ENCODE measurements around the gene ZNF420. TPM values are rescaled to one million over a fixed set of nuclear protein-coding genes. Genes with fewer than 3 reads are reported as not detected.

The ZNF420 gene
- total RNA-seq (2021; fragmentation: NEBNext Ultra II Directional; extraction: Animal tissue kit (Norgen Biotek cat#: 25700)): 8.8 and 10.5 TPM in 2 replicates
- 1.1 and 1.7 TPM in 2 replicates for polyA plus RNA-seq (2011; rRNA removed)
- 2.9 TPM for polyA plus RNA-seq (2011; cell fraction: cytosol; rRNA removed)
- polyA plus RNA-seq (2011; cell fraction: nucleus; rRNA removed): 1.8 TPM
- 3.8 to 4.8 TPM (median 4.3 TPM) in 4 replicates for polyA plus RNA-seq (2012, experiment 1 of 2)
- polyA plus RNA-seq (2012, experiment 2 of 2): 0.37 TPM
- 5.0 TPM for polyA plus RNA-seq (2013, experiment 1 of 2)
- polyA plus RNA-seq (2013, experiment 2 of 2): 5.7 TPM
- 11.0 TPM in 2 replicates for polyA minus RNA-seq (2011; rRNA and poly(A)+ RNA removed)
- 3.2 TPM for polyA minus RNA-seq (2011; cell fraction: cytosol; rRNA and poly(A)+ RNA removed)
- polyA minus RNA-seq (2011; cell fraction: nucleus; rRNA and poly(A)+ RNA removed): 15.3 TPM
- long read RNA-seq, experiment 1, partial matches to known transcripts: 0 of 8 reads
- long read RNA-seq, experiment 1, other reads (novel, unspliced or antisense): 6 of 8 reads
- long read RNA-seq, experiment 2, partial matches to known transcripts: 0 of 3 reads
- long read RNA-seq, experiment 2, other reads (novel, unspliced or antisense): 2 of 3 reads

GRCh38 chr19:37077934-37078716 is at the start of gene ZNF420:
Gene ZNF420, plus strand, starts transcription at chr19:37078433. Its CDS starts 10,686 bp downstream, at chr19:37089119.
- H4K91ac ChIP-seq (replicated peaks; ENCODE audit: insufficient read length, low read length): no peak within 1 kb of the TSS
- no peak within 1 kb of the TSS for H2AK5ac ChIP-seq (ENCODE audit: low read depth, low read length)
- H3K27me3 ChIP-seq (replicated peaks in 1 of 4; ENCODE audit: control insufficient read depth in 3 of 4, extremely low read depth in 1 of 4, insufficient read depth in 3 of 4, low read length in 3 of 4): no peaks in the 10 kb centered on the region
- H2BK20ac ChIP-seq (ENCODE audit: low read length): no peak within 1 kb of the TSS
- no peak within 1 kb of the TSS; the same call in 1 of the 2 replicates for H4K8ac ChIP-seq (ENCODE audit: extremely low read depth, insufficient read depth, low read length)
- no peak within 1 kb of the TSS for H4K5ac ChIP-seq (ENCODE audit: insufficient read length, low read depth, low read length)
- peaks cover 4 to 18% of the 10 kb centered on the region in 2 experiments for H3K79me2 ChIP-seq (ENCODE audit: control insufficient read depth in 1 of 2, insufficient read depth in 2 of 2, low read length in 2 of 2)
- 1% methylated on average over 48 of the region's 61 CpGs; no CpG with 5 or more reads in 1 of the 2 experiments for WGBS, 2 experiments (ENCODE audit: extremely low coverage in 1 of 2, insufficient coverage in 1 of 2, insufficient read length in 1 of 2, insufficient replicate concordance in 2 of 2, low coverage in 1 of 2, low lambda C conversion rate in 2 of 2, missing lambda C conversion rate in 1 of 2)
- H3K4me3 ChIP-seq (ENCODE audit: extremely low read depth in 1 of 4, insufficient read depth in 2 of 4, low read depth in 3 of 4, low read length in 4 of 4): peak within 1 kb of the TSS; percentile 95 to 100 (median 98)
- 0 out of 2 replicates have a peak within 1 kb of the TSS, but pooled peaks have one; percentile 53 for H3K18ac ChIP-seq (ENCODE audit: extremely low read depth, low read length)
- POLR2A ChIA-PET (ENCODE audit: partially characterized antibody): interaction anchor here (1.3 to 1.5 kb wide), 4 partner anchors 9 to 589 kb away, joined by 3 to 5 read pairs (median 4); partner anchors contain the start of genes ZNF566 and ZNF585A
- peaks cover 13% of the 10 kb centered on the region for H3K23me2 ChIP-seq (ENCODE audit: low read depth, low read length)
- peak within 1 kb of the TSS; percentile 92 to 99 for H3K4me2 ChIP-seq (ENCODE audit: insufficient read depth in 1 of 2, low read depth in 2 of 2, low read length in 2 of 2)
- H3K56ac ChIP-seq (replicated peaks; ENCODE audit: insufficient read length, low read depth, low read length): no peak within 1 kb of the TSS
- H3K9me3 ChIP-seq (ENCODE audit: insufficient read depth in 2 of 2, low read depth in 1 of 2, low read length in 1 of 2): peaks cover 9 to 10% of the 10 kb centered on the region in 2 experiments
- peak within 1 kb of the TSS; percentile 100 for H2AFZ ChIP-seq (ENCODE audit: low read length)
- peaks cover 0 to 7% (median under 1%) of the 10 kb centered on the region in 4 experiments; a peak in 3 of 7 replicates for H3K4me1 ChIP-seq (replicated peaks in 1 of 4; ENCODE audit: control insufficient read depth in 3 of 4, insufficient read depth in 4 of 4, low read length in 3 of 4)
- CTCF ChIA-PET (ENCODE audit: partially characterized antibody): no interaction called here
- H3K23ac ChIP-seq (ENCODE audit: insufficient read length): no peak within 1 kb of the TSS
- H3K14ac ChIP-seq (ENCODE audit: insufficient read length): no peak within 1 kb of the TSS
- peak within 1 kb of the TSS in 3 of 4 experiments; percentile 75 to 94 (median 77); a peak in 6 of 7 replicates for H3K9ac ChIP-seq (replicated peaks in 1 of 4; ENCODE audit: extremely low read depth in 1 of 4, low read depth in 3 of 4, low read length in 3 of 4)
- H3K79me1 ChIP-seq (ENCODE audit: low read depth, low read length): peaks cover 10% of the 10 kb centered on the region
- H3K4ac ChIP-seq (replicated peaks; ENCODE audit: insufficient read length, low read depth, low read length): no peak within 1 kb of the TSS
- DNase-seq (ENCODE audit: low read depth in 1 of 2, low spot score in 2 of 2): peak; percentile 90
- H2BK5ac ChIP-seq (ENCODE audit: low read depth, low read length): peak within 1 kb of the TSS; percentile 15; the same call in 1 of the 2 replicates
- no peaks in the 10 kb centered on the region; a peak in 1 of 8 replicates for H3K36me3 ChIP-seq (ENCODE audit: control insufficient read depth in 2 of 4, insufficient read depth in 4 of 4, low read length in 3 of 4)
- 0 out of 2 replicates have a peak within 1 kb of the TSS, but pooled peaks have one; percentile 3 for H3K27ac ChIP-seq (ENCODE audit: low read depth, low read length)
- FAIRE-seq: no peak
- no peak within 1 kb of the TSS for H2BK120ac ChIP-seq (replicated peaks; ENCODE audit: low read depth, low read length)
- H4K20me1 ChIP-seq (replicated peaks in 1 of 2; ENCODE audit: control insufficient read depth in 1 of 2, insufficient read depth in 2 of 2, low read length in 2 of 2): no peaks in the 10 kb centered on the region
- no peak within 1 kb of the TSS for H2BK15ac ChIP-seq (ENCODE audit: low read length)
- H2BK12ac ChIP-seq (ENCODE audit: low read depth, low read length): no peak within 1 kb of the TSS
- TF ChIP-seq PHF8 (conservative IDR thresholded peaks at IDR 0.05; ENCODE audit: low read depth, low read length) (peak; percentile 51), GABPA (IDR thresholded peaks at IDR 0.05; ENCODE audit: borderline replicate concordance, insufficient read depth, low read length) (no peak), ZNF274 (IDR thresholded peaks at IDR 0.05; ENCODE audit: borderline replicate concordance, extremely low read depth, low read length) (no peak), EGR1 (IDR thresholded peaks at IDR 0.05; ENCODE audit: borderline replicate concordance, low read depth, low read length) (peak; percentile 15; the same call in 1 of the 2 replicates), SAP30 (IDR thresholded peaks at IDR 0.05; ENCODE audit: insufficient read depth, insufficient replicate concordance, low read length) (no peak), SIRT6 (IDR thresholded peaks at IDR 0.05; ENCODE audit: low read length) (no peak), HDAC2 (IDR thresholded peaks at IDR 0.05; ENCODE audit: borderline replicate concordance in 1 of 2, low read depth in 2 of 2, low read length in 2 of 2) (0 out of 4 replicates have a peak, but pooled peaks have one; percentile 27 to 37), HDAC6 (IDR thresholded peaks at IDR 0.05; ENCODE audit: low read depth, low read length) (no peak)

Measured in H1 (cell line).